ENCODE results near the gene HLF. TPM values are rescaled to one million over a fixed set of nuclear protein-coding genes. Genes with fewer than 3 reads are reported as not detected.

HLF gene
- total RNA-seq, 1 experiment from 2014 or later = 3.2 TPM

- POLR2A ChIA-PET (ENCODE audit: low non-redundant PET) = no interaction called here
- Histone ChIP-seq H3K4me3 (ENCODE audit: low read depth, low read length, poor library complexity, severe bottlenecking) (no peak overlapping the region), H3K27ac (ENCODE audit: low read depth, low read length, poor library complexity, severe bottlenecking) (no peak overlapping the region), H3K4me1 (ENCODE audit: insufficient read depth, low read length, poor library complexity, severe bottlenecking) (peaks cover 14% of the 10 kb centered on the region), H3K27me3 (replicated peaks; ENCODE audit: insufficient read depth, low read depth, low read length, poor library complexity) (no peaks in the 10 kb centered on the region), H3K9me3 (ENCODE audit: low read depth, low read length, poor library complexity, severe bottlenecking) (no peaks in the 10 kb centered on the region), H3K36me3 (ENCODE audit: insufficient read depth, low read length, poor library complexity, severe bottlenecking) (no peaks in the 10 kb centered on the region)
- intact Hi-C loops (cut with micrococcal nuclease; ENCODE audit: unreplicated experiment) = no loop called here
- no peak for DNase-seq (ENCODE audit: low spot score)
- BruUV-seq (replicated peaks) = no TSS peak
- TF ChIP-seq EZH2 (IDR thresholded peaks at IDR 0.05; ENCODE audit: borderline replicate concordance, low read depth, low read length, poor library complexity, severe bottlenecking) = no peak
- CTCF ChIA-PET = no interaction called here
Observed at GRCh38 chr17:55248077-55248476, 16.7 kb upstream of the HLF start.

- intact Hi-C loops (cut with micrococcal nuclease; ENCODE audit: unreplicated experiment) = no loop called here
- POLR2A ChIA-PET (ENCODE audit: low non-redundant PET) = no interaction called here
- TF ChIP-seq CTCF (conservative IDR thresholded peaks at IDR 0.05; ENCODE audit: low read depth, low read length) = no peak
- no peak for TF ChIP-seq EZH2 (IDR thresholded peaks at IDR 0.05; ENCODE audit: borderline replicate concordance, low read depth, low read length, poor library complexity, severe bottlenecking)
- Histone ChIP-seq H3K36me3 (ENCODE audit: insufficient read depth, low read length, poor library complexity, severe bottlenecking) (no peaks in the 10 kb centered on the region), H3K27ac (ENCODE audit: low read depth, low read length, poor library complexity, severe bottlenecking) (no peak overlapping the region), H3K4me3 (ENCODE audit: low read depth, low read length, poor library complexity, severe bottlenecking) (no peak overlapping the region), H3K27me3 (replicated peaks; ENCODE audit: insufficient read depth, low read depth, low read length, poor library complexity) (no peaks in the 10 kb centered on the region), H3K4me1 (ENCODE audit: insufficient read depth, low read length, poor library complexity, severe bottlenecking) (peaks cover 14% of the 10 kb centered on the region), H3K9me3 (ENCODE audit: low read depth, low read length, poor library complexity, severe bottlenecking) (no peaks in the 10 kb centered on the region)
- BruUV-seq (replicated peaks) = no TSS peak
- CTCF ChIA-PET = no interaction called here
- DNase-seq (ENCODE audit: low spot score) = no peak
Observed at GRCh38 chr17:55249861-55250260, 14.9 kb upstream of the HLF start.

- Histone ChIP-seq H3K4me3 (ENCODE audit: low read depth, low read length, poor library complexity, severe bottlenecking) (no peak overlapping the region), H3K9me3 (ENCODE audit: low read depth, low read length, poor library complexity, severe bottlenecking) (no peaks in the 10 kb centered on the region), H3K4me1 (ENCODE audit: insufficient read depth, low read length, poor library complexity, severe bottlenecking) (peaks cover 5% of the 10 kb centered on the region), H3K36me3 (ENCODE audit: insufficient read depth, low read length, poor library complexity, severe bottlenecking) (no peaks in the 10 kb centered on the region), H3K27me3 (replicated peaks; ENCODE audit: insufficient read depth, low read depth, low read length, poor library complexity) (no peaks in the 10 kb centered on the region), H3K27ac (ENCODE audit: low read depth, low read length, poor library complexity, severe bottlenecking) (no peak overlapping the region)
- DNase-seq (ENCODE audit: low spot score) = no peak
- ChIA-PET CTCF (no interaction called here), POLR2A (ENCODE audit: low non-redundant PET) (no interaction called here)
- BruUV-seq (replicated peaks) = no TSS peak
- intact Hi-C loops (cut with micrococcal nuclease; ENCODE audit: unreplicated experiment) = no loop called here
- TF ChIP-seq EZH2 (IDR thresholded peaks at IDR 0.05; ENCODE audit: borderline replicate concordance, low read depth, low read length, poor library complexity, severe bottlenecking) (no peak), CTCF (conservative IDR thresholded peaks at IDR 0.05; ENCODE audit: low read depth, low read length) (no peak)
Observed at GRCh38 chr17:55254375-55254774, 10.4 kb upstream of the HLF start.

- DNase-seq (ENCODE audit: low spot score) = no peak
- intact Hi-C loops (cut with micrococcal nuclease; ENCODE audit: unreplicated experiment) = no loop called here
Observed at GRCh38 chr17:55258578-55259135, 6.1 kb upstream of the HLF start.

More at GRCh38 chr17:55258578-55259135, 6.1 kb upstream of the HLF start:
- ChIA-PET POLR2A (ENCODE audit: low non-redundant PET) (no interaction called here), CTCF (no interaction called here)
- Histone ChIP-seq H3K4me1 (ENCODE audit: insufficient read depth, low read length, poor library complexity, severe bottlenecking) (no peaks in the 10 kb centered on the region), H3K4me3 (ENCODE audit: low read depth, low read length, poor library complexity, severe bottlenecking) (no peak overlapping the region), H3K27ac (ENCODE audit: low read depth, low read length, poor library complexity, severe bottlenecking) (no peak overlapping the region), H3K36me3 (ENCODE audit: insufficient read depth, low read length, poor library complexity, severe bottlenecking) (no peaks in the 10 kb centered on the region), H3K9me3 (ENCODE audit: low read depth, low read length, poor library complexity, severe bottlenecking) (no peaks in the 10 kb centered on the region), H3K27me3 (replicated peaks; ENCODE audit: insufficient read depth, low read depth, low read length, poor library complexity) (no peaks in the 10 kb centered on the region)
- BruUV-seq (replicated peaks) = no TSS peak
- TF ChIP-seq CTCF (conservative IDR thresholded peaks at IDR 0.05; ENCODE audit: low read depth, low read length) (no peak), EZH2 (IDR thresholded peaks at IDR 0.05; ENCODE audit: borderline replicate concordance, low read depth, low read length, poor library complexity, severe bottlenecking) (no peak)

Data from A673 (cell line).